GM23338 (cell line): ENCODE measurements around the gene TSC22D3.

Experiments used
- CREB1 ChIP-seq: fragments of 250-450 bp; sonication (Bioruptor Pico); IDR thresholded peaks from 2 replicates; pipeline ENCODE4 v1.5.0; 2020; ENCODE audit warnings: low read depth, mild to moderate bottlenecking, moderate library complexity
- EZH2 ChIP-seq: fragments of 200-600 bp; sonication (generic); IDR thresholded peaks from one replicate; pipeline ENCODE4 v1.8.0; 2017; ENCODE audit warnings: antibody characterized with exemption, mild to moderate bottlenecking, low read depth; ENCODE audit not compliant: unreplicated experiment
- EZH2phosphoT487 ChIP-seq: fragments of 200-600 bp; sonication (generic); IDR thresholded peaks from one replicate; pipeline ENCODE4 v1.8.1; 2018; ENCODE audit warnings: antibody characterized with exemption; ENCODE audit not compliant: unreplicated experiment
- JUNB ChIP-seq: IDR thresholded peaks from one replicate; pipeline ENCODE4 v1.6.1; 2016; ENCODE audit warnings: antibody characterized with exemption; ENCODE audit not compliant: unreplicated experiment
- NANOG ChIP-seq: IDR thresholded peaks from 2 replicates; pipeline ENCODE4 v1.6.1; 2016; ENCODE audit warnings: antibody characterized with exemption, borderline replicate concordance
- POLR2AphosphoS5 ChIP-seq: IDR thresholded peaks from 2 replicates; pipeline ENCODE4 v1.6.1; 2016; ENCODE audit warnings: antibody characterized with exemption, low read depth
- ZNF114 ChIP-seq: fragments of 250-450 bp; sonication (Bioruptor Pico); IDR thresholded peaks from 2 replicates; pipeline ENCODE4 v1.5.0; 2020; ENCODE audit warnings: mild to moderate bottlenecking, moderate library complexity
- TF ChIP-seq, protein P1 (sequence below), 2 experiments: fragments of 200-600 bp in 1 of 2; sonication (generic) in 1 of 2; conservative IDR thresholded peaks; 2 replicates each; pipeline versions ENCODE4 v1.5.1 to v1.6.1; 2016 to 2017; ENCODE audit warnings: antibody characterized with exemption in 2 of 2, low read depth in 2 of 2, mild to moderate bottlenecking in 2 of 2, moderate library complexity in 1 of 2
- TF ChIP-seq, protein P2 (sequence below): IDR thresholded peaks from one replicate; pipeline ENCODE4 v1.6.1; 2018; ENCODE audit warnings: antibody characterized with exemption; ENCODE audit not compliant: unreplicated experiment

DNA sequence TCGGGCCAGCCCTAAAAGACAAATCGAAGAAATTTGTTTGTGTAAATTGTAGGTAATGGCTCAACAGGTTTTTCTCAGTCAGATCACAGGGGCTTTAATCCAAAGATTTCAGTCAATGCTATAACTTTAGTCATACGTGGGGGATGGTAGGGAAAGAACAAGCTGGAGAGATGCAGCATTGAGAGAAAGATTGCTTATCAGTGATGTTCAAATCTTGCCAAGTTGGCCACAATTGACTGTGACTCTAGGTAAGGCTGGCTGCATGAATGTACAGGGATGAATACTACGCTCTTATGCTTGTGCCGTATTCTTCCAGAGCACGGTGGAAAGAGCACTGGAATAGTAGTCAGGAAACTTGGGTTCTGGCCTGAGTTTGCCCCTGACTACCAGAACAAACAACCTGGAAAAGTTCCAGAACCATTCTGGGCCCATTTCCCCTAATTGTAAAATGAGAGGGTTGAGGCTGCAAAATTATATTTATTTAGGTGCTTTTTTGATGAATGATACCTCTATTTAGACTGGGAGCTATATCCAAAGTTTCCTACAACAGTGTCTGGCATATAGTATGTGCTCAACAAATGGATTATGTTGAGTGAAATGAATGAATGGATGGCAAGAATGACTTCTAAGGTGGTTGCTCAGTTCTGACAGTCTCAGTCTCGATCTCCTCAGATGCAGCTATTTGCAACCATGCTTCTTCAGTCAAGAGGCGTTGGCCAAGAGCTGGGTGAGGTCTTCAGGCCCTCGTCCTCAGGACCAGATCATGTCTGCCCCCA, 44.4 kb downstream of the TSC22D3 start:
- TF ChIP-seq, protein P1, sequence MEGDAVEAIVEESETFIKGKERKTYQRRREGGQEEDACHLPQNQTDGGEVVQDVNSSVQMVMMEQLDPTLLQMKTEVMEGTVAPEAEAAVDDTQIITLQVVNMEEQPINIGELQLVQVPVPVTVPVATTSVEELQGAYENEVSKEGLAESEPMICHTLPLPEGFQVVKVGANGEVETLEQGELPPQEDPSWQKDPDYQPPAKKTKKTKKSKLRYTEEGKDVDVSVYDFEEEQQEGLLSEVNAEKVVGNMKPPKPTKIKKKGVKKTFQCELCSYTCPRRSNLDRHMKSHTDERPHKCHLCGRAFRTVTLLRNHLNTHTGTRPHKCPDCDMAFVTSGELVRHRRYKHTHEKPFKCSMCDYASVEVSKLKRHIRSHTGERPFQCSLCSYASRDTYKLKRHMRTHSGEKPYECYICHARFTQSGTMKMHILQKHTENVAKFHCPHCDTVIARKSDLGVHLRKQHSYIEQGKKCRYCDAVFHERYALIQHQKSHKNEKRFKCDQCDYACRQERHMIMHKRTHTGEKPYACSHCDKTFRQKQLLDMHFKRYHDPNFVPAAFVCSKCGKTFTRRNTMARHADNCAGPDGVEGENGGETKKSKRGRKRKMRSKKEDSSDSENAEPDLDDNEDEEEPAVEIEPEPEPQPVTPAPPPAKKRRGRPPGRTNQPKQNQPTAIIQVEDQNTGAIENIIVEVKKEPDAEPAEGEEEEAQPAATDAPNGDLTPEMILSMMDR (conservative IDR thresholded peaks at IDR 0.05; ENCODE audit: low read depth in 2 of 2) = no peak
- TF ChIP-seq EZH2 = no peak
- TF ChIP-seq, protein P2, sequence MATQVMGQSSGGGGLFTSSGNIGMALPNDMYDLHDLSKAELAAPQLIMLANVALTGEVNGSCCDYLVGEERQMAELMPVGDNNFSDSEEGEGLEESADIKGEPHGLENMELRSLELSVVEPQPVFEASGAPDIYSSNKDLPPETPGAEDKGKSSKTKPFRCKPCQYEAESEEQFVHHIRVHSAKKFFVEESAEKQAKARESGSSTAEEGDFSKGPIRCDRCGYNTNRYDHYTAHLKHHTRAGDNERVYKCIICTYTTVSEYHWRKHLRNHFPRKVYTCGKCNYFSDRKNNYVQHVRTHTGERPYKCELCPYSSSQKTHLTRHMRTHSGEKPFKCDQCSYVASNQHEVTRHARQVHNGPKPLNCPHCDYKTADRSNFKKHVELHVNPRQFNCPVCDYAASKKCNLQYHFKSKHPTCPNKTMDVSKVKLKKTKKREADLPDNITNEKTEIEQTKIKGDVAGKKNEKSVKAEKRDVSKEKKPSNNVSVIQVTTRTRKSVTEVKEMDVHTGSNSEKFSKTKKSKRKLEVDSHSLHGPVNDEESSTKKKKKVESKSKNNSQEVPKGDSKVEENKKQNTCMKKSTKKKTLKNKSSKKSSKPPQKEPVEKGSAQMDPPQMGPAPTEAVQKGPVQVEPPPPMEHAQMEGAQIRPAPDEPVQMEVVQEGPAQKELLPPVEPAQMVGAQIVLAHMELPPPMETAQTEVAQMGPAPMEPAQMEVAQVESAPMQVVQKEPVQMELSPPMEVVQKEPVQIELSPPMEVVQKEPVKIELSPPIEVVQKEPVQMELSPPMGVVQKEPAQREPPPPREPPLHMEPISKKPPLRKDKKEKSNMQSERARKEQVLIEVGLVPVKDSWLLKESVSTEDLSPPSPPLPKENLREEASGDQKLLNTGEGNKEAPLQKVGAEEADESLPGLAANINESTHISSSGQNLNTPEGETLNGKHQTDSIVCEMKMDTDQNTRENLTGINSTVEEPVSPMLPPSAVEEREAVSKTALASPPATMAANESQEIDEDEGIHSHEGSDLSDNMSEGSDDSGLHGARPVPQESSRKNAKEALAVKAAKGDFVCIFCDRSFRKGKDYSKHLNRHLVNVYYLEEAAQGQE = no peak
- TF ChIP-seq POLR2AphosphoS5 = no peak
- no peak for TF ChIP-seq EZH2phosphoT487
- TF ChIP-seq CREB1 (CRISPR knock-in tag) = no peak
- TF ChIP-seq NANOG = no peak
- no peak for TF ChIP-seq JUNB
- no peak for TF ChIP-seq ZNF114
